ENCODE measurements around the gene DGKI. TPM values are rescaled to one million over a fixed set of nuclear protein-coding genes. Genes with fewer than 3 reads are reported as not detected.

DGKI gene
- total and polyA plus RNA-seq, 2 donors (not counting 1 experiment from before 2014, with no cell fraction given): 0.74 to 2.1 TPM

DNA sequence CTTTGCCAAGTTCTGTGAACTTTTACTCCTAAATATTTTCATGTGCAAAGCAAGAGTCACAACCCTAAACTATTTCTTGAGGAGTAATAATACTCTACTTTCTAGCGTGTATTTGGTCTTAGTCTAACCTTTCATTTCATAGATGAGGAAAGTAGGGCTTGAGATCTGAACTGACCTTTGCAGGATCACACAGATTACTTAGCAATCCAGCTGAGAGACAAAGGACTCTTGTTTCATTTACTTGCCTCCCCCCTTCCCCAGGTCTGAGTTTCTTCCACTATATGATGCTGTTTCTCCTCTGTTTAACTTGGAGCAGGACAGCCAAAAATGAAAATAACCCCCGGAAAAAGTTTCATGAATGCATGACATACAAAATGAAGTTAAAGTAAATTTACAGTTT, 427.9 kb downstream of the DGKI start:
- Histone ChIP-seq H2AFZ (ENCODE audit: low read length) (no peak overlapping the region), H3K79me2 (ENCODE audit: control insufficient read depth, insufficient read depth, low read length) (no peaks in the 10 kb centered on the region), H3K36me3 (ENCODE audit: control insufficient read depth, insufficient read depth, low read length) (no peaks in the 10 kb centered on the region), H3K4me2 (ENCODE audit: extremely low read depth, insufficient read depth, low read length) (no peak overlapping the region), H4K20me1 (ENCODE audit: control insufficient read depth, extremely low read depth, insufficient read depth, low read length) (no peaks in the 10 kb centered on the region), H3K4me1 (ENCODE audit: control insufficient read depth, extremely low read depth, insufficient read depth, low read length) (peaks cover 6% of the 10 kb centered on the region), H3K27ac (ENCODE audit: insufficient read depth, low read length) (no peak overlapping the region), H3K9me3 (ENCODE audit: control insufficient read depth, insufficient read depth, low read depth, low read length) (no peaks in the 10 kb centered on the region), H3K9ac (ENCODE audit: insufficient read depth, low read length) (no peak overlapping the region), H3K27me3 (ENCODE audit: control insufficient read depth, insufficient read depth, low read length) (no peaks in the 10 kb centered on the region), H3K4me3 (replicated peaks in 1 of 4; ENCODE audit: control extremely low read depth in 1 of 4, insufficient read depth in 1 of 4, low read depth in 3 of 4, low read length in 4 of 4) (no peak overlapping the region)
- no peak for DNase-seq (ENCODE audit: low read depth in 2 of 2)
- no peak for TF ChIP-seq EZH2 (IDR thresholded peaks at IDR 0.05; ENCODE audit: low read length, missing control alignments)

DNA sequence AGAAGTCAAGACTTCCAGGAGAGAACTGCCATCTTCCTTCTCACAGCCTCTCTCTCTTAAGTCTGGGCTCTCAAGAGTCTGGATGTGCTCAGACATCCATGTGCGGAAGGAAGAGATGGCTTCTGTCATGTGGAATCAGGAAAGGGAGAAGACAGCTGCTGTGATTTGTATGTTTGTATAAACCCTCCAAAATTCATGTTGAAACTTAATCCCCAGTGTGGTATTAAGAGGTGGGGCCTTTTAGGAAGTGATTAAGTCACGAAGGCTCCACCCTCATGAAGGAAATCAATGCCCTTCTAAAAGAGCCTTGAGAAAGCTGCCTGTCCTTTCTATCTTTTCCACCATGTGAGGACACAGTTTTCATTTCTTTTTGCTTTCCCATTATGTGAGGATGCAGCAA, 429.3 kb downstream of the DGKI start:
- DNase-seq (ENCODE audit: low read depth in 2 of 2): peak in 1 of 2 donors; percentile 6
- Histone ChIP-seq H3K4me3 (replicated peaks in 1 of 4; ENCODE audit: control extremely low read depth in 1 of 4, insufficient read depth in 1 of 4, low read depth in 3 of 4, low read length in 4 of 4) (no peak overlapping the region), H3K4me2 (ENCODE audit: extremely low read depth, insufficient read depth, low read length) (no peak overlapping the region), H3K27me3 (ENCODE audit: control insufficient read depth, insufficient read depth, low read length) (no peaks in the 10 kb centered on the region), H4K20me1 (ENCODE audit: control insufficient read depth, extremely low read depth, insufficient read depth, low read length) (no peaks in the 10 kb centered on the region), H3K36me3 (ENCODE audit: control insufficient read depth, insufficient read depth, low read length) (no peaks in the 10 kb centered on the region), H3K79me2 (ENCODE audit: control insufficient read depth, insufficient read depth, low read length) (no peaks in the 10 kb centered on the region), H3K9ac (ENCODE audit: insufficient read depth, low read length) (no peak overlapping the region), H3K9me3 (ENCODE audit: control insufficient read depth, insufficient read depth, low read depth, low read length) (no peaks in the 10 kb centered on the region), H3K4me1 (ENCODE audit: control insufficient read depth, extremely low read depth, insufficient read depth, low read length) (peaks cover 3% of the 10 kb centered on the region), H3K27ac (ENCODE audit: insufficient read depth, low read length) (no peak overlapping the region), H2AFZ (ENCODE audit: low read length) (peak overlapping the region; percentile 17)
- TF ChIP-seq, protein P1, sequence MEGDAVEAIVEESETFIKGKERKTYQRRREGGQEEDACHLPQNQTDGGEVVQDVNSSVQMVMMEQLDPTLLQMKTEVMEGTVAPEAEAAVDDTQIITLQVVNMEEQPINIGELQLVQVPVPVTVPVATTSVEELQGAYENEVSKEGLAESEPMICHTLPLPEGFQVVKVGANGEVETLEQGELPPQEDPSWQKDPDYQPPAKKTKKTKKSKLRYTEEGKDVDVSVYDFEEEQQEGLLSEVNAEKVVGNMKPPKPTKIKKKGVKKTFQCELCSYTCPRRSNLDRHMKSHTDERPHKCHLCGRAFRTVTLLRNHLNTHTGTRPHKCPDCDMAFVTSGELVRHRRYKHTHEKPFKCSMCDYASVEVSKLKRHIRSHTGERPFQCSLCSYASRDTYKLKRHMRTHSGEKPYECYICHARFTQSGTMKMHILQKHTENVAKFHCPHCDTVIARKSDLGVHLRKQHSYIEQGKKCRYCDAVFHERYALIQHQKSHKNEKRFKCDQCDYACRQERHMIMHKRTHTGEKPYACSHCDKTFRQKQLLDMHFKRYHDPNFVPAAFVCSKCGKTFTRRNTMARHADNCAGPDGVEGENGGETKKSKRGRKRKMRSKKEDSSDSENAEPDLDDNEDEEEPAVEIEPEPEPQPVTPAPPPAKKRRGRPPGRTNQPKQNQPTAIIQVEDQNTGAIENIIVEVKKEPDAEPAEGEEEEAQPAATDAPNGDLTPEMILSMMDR (conservative IDR thresholded peaks at IDR 0.05 in 1 of 2, IDR thresholded peaks at IDR 0.05 in 1 of 2; ENCODE audit: low read depth in 1 of 2, low read length in 2 of 2): no peak
- TF ChIP-seq EZH2 (IDR thresholded peaks at IDR 0.05; ENCODE audit: low read length, missing control alignments): no peak

DNA sequence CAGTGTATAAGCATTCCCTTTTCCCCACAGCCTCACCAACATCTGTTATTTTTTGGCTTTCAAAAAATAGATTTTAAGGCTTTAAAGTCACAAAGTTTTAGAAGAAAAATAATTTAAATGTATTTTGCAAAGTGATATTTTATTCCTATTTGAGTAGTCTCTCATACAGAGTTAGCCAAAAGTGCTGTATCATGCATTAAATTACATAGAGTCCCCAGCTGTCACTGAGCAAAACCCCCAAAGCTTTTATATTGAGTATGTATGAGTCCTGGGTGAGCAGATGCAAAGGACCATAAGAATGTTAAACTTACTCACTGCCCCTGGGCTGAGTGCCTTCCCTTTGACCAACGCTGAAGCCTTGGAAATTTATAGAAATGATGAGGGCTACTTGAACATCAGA, 432.9 kb downstream of the DGKI start:
- Histone ChIP-seq H3K36me3 (ENCODE audit: control insufficient read depth, insufficient read depth, low read length) (no peaks in the 10 kb centered on the region), H2AFZ (ENCODE audit: low read length) (no peak overlapping the region), H4K20me1 (ENCODE audit: control insufficient read depth, extremely low read depth, insufficient read depth, low read length) (no peaks in the 10 kb centered on the region), H3K27ac (ENCODE audit: insufficient read depth, low read length) (no peak overlapping the region), H3K4me3 (replicated peaks in 1 of 4; ENCODE audit: control extremely low read depth in 1 of 4, insufficient read depth in 1 of 4, low read depth in 3 of 4, low read length in 4 of 4) (no peak overlapping the region), H3K9me3 (ENCODE audit: control insufficient read depth, insufficient read depth, low read depth, low read length) (no peaks in the 10 kb centered on the region), H3K79me2 (ENCODE audit: control insufficient read depth, insufficient read depth, low read length) (no peaks in the 10 kb centered on the region), H3K4me1 (ENCODE audit: control insufficient read depth, extremely low read depth, insufficient read depth, low read length) (peaks cover 3% of the 10 kb centered on the region), H3K4me2 (ENCODE audit: extremely low read depth, insufficient read depth, low read length) (no peak overlapping the region), H3K27me3 (ENCODE audit: control insufficient read depth, insufficient read depth, low read length) (no peaks in the 10 kb centered on the region), H3K9ac (ENCODE audit: insufficient read depth, low read length) (no peak overlapping the region)
- DNase-seq (ENCODE audit: low read depth in 2 of 2): no peak
- TF ChIP-seq EZH2 (IDR thresholded peaks at IDR 0.05; ENCODE audit: low read length, missing control alignments): no peak
- TF ChIP-seq, protein P1 (conservative IDR thresholded peaks at IDR 0.05 in 1 of 2, IDR thresholded peaks at IDR 0.05 in 1 of 2; ENCODE audit: low read depth in 1 of 2, low read length in 2 of 2): no peak
